ENCODE results near the gene MBP.

- TF ChIP-seq POLR2AphosphoS5 (IDR thresholded peaks at IDR 0.05; ENCODE audit: low read depth, low read length) (no peak), TAF1 (IDR thresholded peaks at IDR 0.05; ENCODE audit: borderline replicate concordance, insufficient read depth, low read length) (no peak), FOXP2 (optimal IDR thresholded peaks at IDR 0.05; ENCODE audit: borderline replicate concordance, extremely low read depth, extremely low read length, insufficient read depth) (no peak), REST (IDR thresholded peaks at IDR 0.05; ENCODE audit: insufficient read depth in 1 of 2, low read depth in 2 of 2, low read length in 2 of 2) (no peak)
Observed at GRCh38 chr18:76995896-76996295, 136.7 kb downstream of the MBP start.

Data from PFSK-1 (cell line).